Testis (tissue), 3 donors: ENCODE data around the gene SLC13A4. TPM values are rescaled to one million over a fixed set of nuclear protein-coding genes. Genes with fewer than 3 reads are reported as not detected.
A peak's percentile ranks its signal among the peaks of the same experiment; 100 is the strongest.
"Not testable (repeated sequence)": the region's sequence is repeated elsewhere in the genome, so short reads cannot be mapped to it uniquely, and the experiment has no call there.

Experiments
- DNase-seq: peaks from one replicate; pipeline ENCODE4 v3.0.0-alpha.2; 2019
- H3K27ac ChIP-seq, 2 donors: fragments of 200-600 bp; sonication (generic); one replicate each; pipeline ENCODE4 v1.5.1; 2019
- H3K27me3 ChIP-seq: fragments of 200-600 bp; sonication (generic); one replicate; pipeline ENCODE4 v1.5.1; 2019
- H3K36me3 ChIP-seq: fragments of 200-600 bp; sonication (generic); one replicate; pipeline ENCODE4 v1.5.1; 2017; ENCODE audit warnings: low read depth; ENCODE audit errors: missing control alignments
- H3K4me1 ChIP-seq: fragments of 200-600 bp; sonication (generic); one replicate; pipeline ENCODE4 v1.5.1; 2019
- H3K4me3 ChIP-seq, 2 donors: fragments of 200-600 bp; sonication (generic); one replicate each; pipeline ENCODE4 v1.5.1; 2017 to 2019
- H3K9me3 ChIP-seq: fragments of 200-600 bp; sonication (generic); one replicate; pipeline ENCODE4 v1.5.1; 2017
- CTCF ChIP-seq, 3 experiments: fragments of 450-650 bp in 2 of 3; fragments of 200-600 bp in 1 of 3; sonication (generic) in 1 of 3; IDR thresholded peaks; one replicate each; pipeline ENCODE4 v1.5.1; 2016 to 2019; ENCODE audit warnings: antibody characterized with exemption in 3 of 3, mild to moderate bottlenecking in 2 of 3, moderate library complexity in 1 of 3
- POLR2A ChIP-seq: fragments of 450-650 bp; IDR thresholded peaks from one replicate; pipeline ENCODE4 v1.6.1; 2017; ENCODE audit warnings: antibody characterized with exemption, mild to moderate bottlenecking, moderate library complexity
- WGBS, 2 donors: methylation state at CpG; one replicate each; pipeline ENCODE4 v1.1.5; 2018; 5-methylcytosine and 5-hydroxymethylcytosine counted together
- intact Hi-C: fragments of 100-400 bp; cut with DNase I; formaldehyde crosslinking; loops from one replicate; pipeline ENCODE4 v1.15.1; 2023; ENCODE audit warnings: low total_unique reads
- polyA plus RNA-seq: library from polyadenylated mRNA; stranded (reverse); fragments of 350-450 nt; fragmentation: Illumina TruSeq; extraction: RNeasy Lipid Tissue Mini Kit (QIAGEN cat#74804); gene quantifications from one replicate; pipeline ENCODE4 v1.2.3, GENCODE V29; 2014; ENCODE audit warnings: low read depth, low replicate concordance; ENCODE audit not compliant: insufficient read depth
- total RNA-seq, 2 donors: library from RNA; depleted of rRNA; stranded (reverse); fragments of >200 nt; gene quantifications; one replicate each; pipeline ENCODE4 v1.2.3, GENCODE V29; 2016

The SLC13A4 gene
- total and polyA plus RNA-seq, 3 donors from 2014 or later = 19.0 to 34.6 (median 33.0) TPM

GRCh38 chr7:135672560-135673359 lies 55.2 kb downstream of the SLC13A4 start:
- Histone ChIP-seq H3K4me1 (peaks cover 4% of the 10 kb centered on the region), H3K9me3 (no peaks in the 10 kb centered on the region), H3K27me3 (no peaks in the 10 kb centered on the region), H3K36me3 (no peaks in the 10 kb centered on the region), H3K4me3 (no peak overlapping the region), H3K27ac (peak overlapping the region in 1 of 2 donors; percentile 37)
- DNase-seq = peak; percentile 65
- TF ChIP-seq POLR2A (no peak), CTCF (IDR thresholded peaks at IDR 0.05) (peak; percentile 84 to 88 (median 86))
- WGBS, 2 donors = 52 to 59% methylated on average over 3 of the region's 3 CpGs
- intact Hi-C loops = no loop called here

- no peak overlapping the region for H3K27ac ChIP-seq
- 58 to 62% methylated on average over 1 of the region's 1 CpG for WGBS, 2 donors
- no peaks in the 10 kb centered on the region for H3K27me3 ChIP-seq
- H3K9me3 ChIP-seq = no peaks in the 10 kb centered on the region
- H3K4me1 ChIP-seq = peaks cover 4% of the 10 kb centered on the region
- no peaks in the 10 kb centered on the region for H3K36me3 ChIP-seq
- intact Hi-C loops = no loop called here
- no peak for DNase-seq
- no peak overlapping the region for H3K4me3 ChIP-seq
- TF ChIP-seq CTCF (IDR thresholded peaks at IDR 0.05) = no peak
- TF ChIP-seq POLR2A = no peak
These were observed 57.8 kb downstream of the SLC13A4 start for GRCh38 chr7:135670179-135670578.

- no peak for TF ChIP-seq POLR2A
- TF ChIP-seq CTCF (IDR thresholded peaks at IDR 0.05) = no peak
- H3K4me1 ChIP-seq = peaks cover 4% of the 10 kb centered on the region
- no peak overlapping the region for H3K27ac ChIP-seq
- no peaks in the 10 kb centered on the region for H3K36me3 ChIP-seq
- no peaks in the 10 kb centered on the region for H3K9me3 ChIP-seq
- DNase-seq = no peak
- H3K27me3 ChIP-seq = no peaks in the 10 kb centered on the region
- no peak overlapping the region for H3K4me3 ChIP-seq
- WGBS, 2 donors = 83 to 94% methylated on average over 1 of the region's 1 CpG
- intact Hi-C loops = loop anchor here (10.0 kb wide), 1 partner anchor 125 kb away; no protein-coding TSS in a partner anchor
These were observed 58.2 kb downstream of the SLC13A4 start for GRCh38 chr7:135669774-135670173.

GRCh38 chr7:135668852-135669395 lies 59.1 kb downstream of the SLC13A4 start:
- WGBS, 2 donors = 60 to 68% methylated on average over 6 of the region's 6 CpGs
- not testable (repeated sequence) for H3K27ac ChIP-seq, H3K4me3 ChIP-seq, H3K27me3 ChIP-seq, DNase-seq, H3K9me3 ChIP-seq, H3K36me3 ChIP-seq, H3K4me1 ChIP-seq
- intact Hi-C loops = loop anchor here (10.0 kb wide), 1 partner anchor 126 kb away; no protein-coding TSS in a partner anchor

GRCh38 chr7:135667626-135668025 lies 60.4 kb downstream of the SLC13A4 start:
- H3K27ac ChIP-seq, H3K4me3 ChIP-seq, H3K27me3 ChIP-seq, DNase-seq, H3K9me3 ChIP-seq, H3K36me3 ChIP-seq: not testable (repeated sequence)
- intact Hi-C loops = loop anchor here (10.0 kb wide), 1 partner anchor 127 kb away; no protein-coding TSS in a partner anchor
- 97 to 100% methylated on average over 1 of the region's 1 CpG for WGBS, 2 donors
- peaks cover 11% of the 10 kb centered on the region for H3K4me1 ChIP-seq
